B cell (primary cell): ENCODE measurements around the gene PCDHGA9. TPM values are rescaled to one million over a fixed set of nuclear protein-coding genes. Genes with fewer than 3 reads are reported as not detected.

Experiments
- ATAC-seq: fragments of 200-7000 bp; cut with Tn5 transposase; one replicate; pipeline ENCODE4 v1.10.0; 2021; ENCODE audit warnings: low read depth, mild to moderate bottlenecking, moderate number of reproducible peaks, moderate library complexity
- CTCF ChIA-PET: fragments of 350-600 bp; sonication (Branson Sonifier 250); formaldehyde crosslinking; loops from one replicate; lab custom pipeline; 2021; ENCODE audit warnings: antibody characterized with exemption, inconsistent platforms; lab: Charles Lee
- POLR2A ChIA-PET: fragments of 350-600 bp; sonication (Branson Sonifier 250); formaldehyde crosslinking; loops from one replicate; lab custom pipeline; 2021; ENCODE audit warnings: antibody characterized with exemption; lab: Charles Lee
- DNase-seq: peaks from one replicate; pipeline ENCODE4 v3.0.0; 2013
- H2AFZ ChIP-seq: 2 replicates; pipeline ENCODE4 v1.6.1; 2012; ENCODE audit warnings: mild to moderate bottlenecking, low read depth, low read length; ENCODE audit not compliant: insufficient read depth, poor library complexity, severe bottlenecking
- H3K27ac ChIP-seq, 2 donors: 1 replicate in 1 of 2; 2 replicates in 1 of 2; pipeline ENCODE4 v1.5.1; 2012 to 2013; ENCODE audit warnings: low read length in 2 of 2, mild to moderate bottlenecking in 2 of 2, moderate library complexity in 1 of 2
- H3K27me3 ChIP-seq, 4 experiments: fragments of 200-600 bp in 1 of 4; sonication (generic) in 1 of 4; replicated peaks in 1 of 4; 1 replicate in 2 of 4; 2 replicates in 2 of 4; pipeline versions ENCODE4 v1.6.1 to v1.7.0; 2013 to 2016; ENCODE audit warnings: low read length in 3 of 4, mild to moderate bottlenecking in 2 of 4, mixed read lengths in 1 of 4, moderate library complexity in 1 of 4; ENCODE audit not compliant: insufficient read depth in 4 of 4, control insufficient read depth in 3 of 4; ENCODE audit errors: control extremely low read depth in 1 of 4
- H3K36me3 ChIP-seq, 2 experiments: replicated peaks in 1 of 2; 1 replicate in 1 of 2; 2 replicates in 1 of 2; pipeline versions ENCODE4 v1.6.1 to v1.7.1; 2013; ENCODE audit warnings: low read length in 1 of 2; ENCODE audit not compliant: insufficient read depth in 2 of 2, control insufficient read depth in 1 of 2; ENCODE audit errors: control extremely low read depth in 1 of 2, extremely low read depth in 1 of 2
- H3K4me1 ChIP-seq, 2 donors: fragments of 200-600 bp in 1 of 2; sonication (generic) in 1 of 2; 1 replicate in 1 of 2; 2 replicates in 1 of 2; pipeline versions ENCODE4 v1.5.1 to v1.6.1; 2013 to 2017; ENCODE audit warnings: low read length in 2 of 2; ENCODE audit not compliant: control insufficient read depth in 2 of 2, insufficient read depth in 2 of 2
- H3K4me2 ChIP-seq: replicated peaks from 2 replicates; pipeline ENCODE3; 2012; ENCODE audit warnings: mild to moderate bottlenecking, low read depth, low read length; ENCODE audit not compliant: poor library complexity, severe bottlenecking
- H3K4me3 ChIP-seq, 5 experiments: fragments of 200-600 bp in 1 of 5; sonication (generic) in 1 of 5; 1 replicate in 3 of 5; 2 replicates in 2 of 5; pipeline versions ENCODE4 v1.5.1 to v1.7.0; 2011 to 2016; ENCODE audit warnings: low read length in 4 of 5, mild to moderate bottlenecking in 4 of 5, low read depth in 2 of 5, control low read depth in 1 of 5, moderate library complexity in 1 of 5; ENCODE audit not compliant: insufficient read depth in 1 of 5; ENCODE audit errors: control extremely low read depth in 1 of 5, extremely low read depth in 1 of 5
- H3K79me2 ChIP-seq: fragments of 200-600 bp; sonication (generic); one replicate; pipeline ENCODE4 v1.6.0; 2016; ENCODE audit warnings: low read length; ENCODE audit not compliant: control insufficient read depth, insufficient read depth
- H3K9ac ChIP-seq: fragments of 200-600 bp; sonication (generic); 2 replicates; pipeline ENCODE4 v1.6.1; 2017; ENCODE audit warnings: mild to moderate bottlenecking, low read length, moderate library complexity
- H3K9me3 ChIP-seq, 3 donors: one replicate each; pipeline versions ENCODE4 v1.6.1 to v1.7.1; 2013; ENCODE audit warnings: low read length in 2 of 3; ENCODE audit not compliant: control insufficient read depth in 2 of 3, insufficient read depth in 1 of 3; ENCODE audit errors: control extremely low read depth in 1 of 3
- H4K20me1 ChIP-seq: 2 replicates; pipeline ENCODE4 v1.6.0; 2012; ENCODE audit warnings: mild to moderate bottlenecking, low read length; ENCODE audit not compliant: insufficient read depth, control insufficient read depth, poor library complexity, severe bottlenecking
- H3K27ac Mint-ChIP-seq: one replicate; pipeline ENCODE4 v1.8.0; 2021; ENCODE audit warnings: mixed read lengths
- H3K27me3 Mint-ChIP-seq: one replicate; pipeline ENCODE4 v1.8.0; 2021; ENCODE audit warnings: mixed read lengths
- H3K4me1 Mint-ChIP-seq: one replicate; pipeline ENCODE4 v1.8.0; 2021; ENCODE audit warnings: mixed read lengths
- H3K4me3 Mint-ChIP-seq: one replicate; pipeline ENCODE4 v1.8.0; 2021; ENCODE audit warnings: mixed read lengths
- H3K9me3 Mint-ChIP-seq: one replicate; pipeline ENCODE4 v1.8.0; 2022; ENCODE audit warnings: mixed read lengths; ENCODE audit not compliant: insufficient read depth
- EZH2 ChIP-seq: IDR thresholded peaks from 2 replicates; pipeline ENCODE4 v1.6.1; 2012; ENCODE audit warnings: borderline replicate concordance, low read depth, mild to moderate bottlenecking, moderate library complexity, low read length; ENCODE audit not compliant: insufficient read depth, poor library complexity, severe bottlenecking
- WGBS: methylation state at CpG from one replicate; pipeline ENCODE4 v1.1.5; 2013; ENCODE audit warnings: missing lambda C conversion rate; ENCODE audit not compliant: insufficient coverage; 5-methylcytosine and 5-hydroxymethylcytosine counted together
- intact Hi-C: fragments of 100-400 bp; cut with micrococcal nuclease; formaldehyde crosslinking; loops from one replicate; pipeline ENCODE4 v1.10.0; 2022
- polyA plus RNA-seq: library from polyadenylated mRNA; depleted of rRNA; stranded (reverse); fragments of >200 nt; gene quantifications from 2 replicates; pipeline ENCODE4 v1.2.3, GENCODE V29; 2012
- total RNA-seq, 2 donors: library from RNA; stranded (reverse); fragments of 120-200 nt in 1 of 2; gene quantifications; 1 replicate in 1 of 2; 2 replicates in 1 of 2; pipeline versions ENCODE4 v1.2.3 to v1.2.4, GENCODE V29; 2013 to 2022
- TF ChIP-seq, protein P1 (sequence below): fragments of 200-600 bp; IDR thresholded peaks from one replicate; pipeline ENCODE4 v1.8.0; 2022; ENCODE audit warnings: antibody characterized with exemption, mild to moderate bottlenecking

PCDHGA9 gene
- total and polyA plus RNA-seq, 2 donors (not counting 1 experiment from before 2014, with no cell fraction given): 0.19 to 2.5 TPM

DNA sequence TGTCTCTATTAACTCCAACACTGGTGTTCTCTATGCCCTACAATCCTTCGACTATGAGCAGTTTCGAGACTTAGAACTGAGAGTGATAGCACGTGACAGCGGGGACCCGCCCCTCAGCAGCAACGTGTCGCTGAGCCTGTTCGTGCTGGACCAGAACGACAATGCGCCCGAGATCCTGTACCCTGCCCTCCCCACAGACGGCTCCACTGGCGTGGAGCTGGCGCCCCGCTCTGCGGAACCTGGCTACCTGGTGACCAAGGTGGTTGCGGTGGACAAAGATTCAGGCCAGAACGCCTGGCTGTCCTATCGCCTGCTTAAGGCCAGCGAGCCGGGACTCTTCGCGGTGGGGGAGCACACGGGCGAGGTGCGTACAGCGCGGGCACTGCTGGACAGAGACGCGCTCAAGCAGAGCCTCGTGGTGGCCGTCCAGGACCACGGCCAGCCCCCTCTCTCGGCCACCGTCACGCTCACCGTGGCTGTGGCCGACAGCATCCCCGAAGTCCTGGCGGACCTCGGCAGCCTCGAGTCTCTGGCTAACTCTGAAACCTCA lies 20.2 kb downstream of the PCDHGA9 start:
- ChIA-PET CTCF (interaction anchor here (2.6 to 3.4 kb wide), 3 partner anchors 8 to 136 kb away, joined by 23 to 32 read pairs (median 26); partner anchors contain the start of gene PCDHGA12), POLR2A (interaction anchor here (0.6 kb wide), 1 partner anchor 87 kb away, joined by 3 read pairs; no protein-coding TSS in a partner anchor)
- H3K4me2 ChIP-seq: no peak overlapping the region
- Mint-ChIP-seq H3K4me3 (no peak overlapping the region), H3K27me3 (peaks cover 59% of the 10 kb centered on the region), H3K27ac (no peak overlapping the region), H3K4me1 (peaks cover 14% of the 10 kb centered on the region), H3K9me3 (peaks cover 7% of the 10 kb centered on the region)
- peaks cover 10 to 12% of the 10 kb centered on the region in 2 donors for H3K4me1 ChIP-seq
- no peaks in the 10 kb centered on the region for H4K20me1 ChIP-seq
- H3K9ac ChIP-seq: no peak overlapping the region
- peaks cover 2 to 60% (median 49%) of the 10 kb centered on the region in 3 donors for H3K9me3 ChIP-seq
- H3K36me3 ChIP-seq: no peaks in the 10 kb centered on the region
- peaks cover 2 to 72% (median 60%) of the 10 kb centered on the region in 4 experiments for H3K27me3 ChIP-seq
- intact Hi-C loops: no loop called here
- H3K27ac ChIP-seq: no peak overlapping the region
- no peaks in the 10 kb centered on the region for H3K79me2 ChIP-seq
- no peak overlapping the region for H3K4me3 ChIP-seq
- DNase-seq (no peak), ATAC-seq (no peak)
- WGBS: 34% methylated on average over 42 of the region's 42 CpGs
- TF ChIP-seq EZH2: no peak
- TF ChIP-seq, protein P1, sequence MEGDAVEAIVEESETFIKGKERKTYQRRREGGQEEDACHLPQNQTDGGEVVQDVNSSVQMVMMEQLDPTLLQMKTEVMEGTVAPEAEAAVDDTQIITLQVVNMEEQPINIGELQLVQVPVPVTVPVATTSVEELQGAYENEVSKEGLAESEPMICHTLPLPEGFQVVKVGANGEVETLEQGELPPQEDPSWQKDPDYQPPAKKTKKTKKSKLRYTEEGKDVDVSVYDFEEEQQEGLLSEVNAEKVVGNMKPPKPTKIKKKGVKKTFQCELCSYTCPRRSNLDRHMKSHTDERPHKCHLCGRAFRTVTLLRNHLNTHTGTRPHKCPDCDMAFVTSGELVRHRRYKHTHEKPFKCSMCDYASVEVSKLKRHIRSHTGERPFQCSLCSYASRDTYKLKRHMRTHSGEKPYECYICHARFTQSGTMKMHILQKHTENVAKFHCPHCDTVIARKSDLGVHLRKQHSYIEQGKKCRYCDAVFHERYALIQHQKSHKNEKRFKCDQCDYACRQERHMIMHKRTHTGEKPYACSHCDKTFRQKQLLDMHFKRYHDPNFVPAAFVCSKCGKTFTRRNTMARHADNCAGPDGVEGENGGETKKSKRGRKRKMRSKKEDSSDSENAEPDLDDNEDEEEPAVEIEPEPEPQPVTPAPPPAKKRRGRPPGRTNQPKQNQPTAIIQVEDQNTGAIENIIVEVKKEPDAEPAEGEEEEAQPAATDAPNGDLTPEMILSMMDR: no peak
- H2AFZ ChIP-seq: no peak overlapping the region

GRCh38 chr5:141427783-141428426 lies 25.3 kb downstream of the PCDHGA9 start:
- CTCF ChIA-PET: interaction anchor here (0.7 to 4.4 kb wide), 7 partner anchors 15 to 140 kb away, joined by 3 to 68 read pairs (median 3); partner anchors contain the start of genes PCDHGA10 and PCDHGB3
- intact Hi-C loops: no loop called here

More at GRCh38 chr5:141427783-141428426, 25.3 kb downstream of the PCDHGA9 start:
- Mint-ChIP-seq H3K4me1 (peaks cover 7% of the 10 kb centered on the region), H3K27ac (no peak overlapping the region), H3K4me3 (no peak overlapping the region), H3K27me3 (peaks cover 49% of the 10 kb centered on the region), H3K9me3 (peaks cover 4% of the 10 kb centered on the region)
- POLR2A ChIA-PET: no interaction called here
- H3K4me3 ChIP-seq: no peak overlapping the region
- H3K27me3 ChIP-seq: peaks cover 0 to 55% (median 41%) of the 10 kb centered on the region in 4 experiments
- H3K4me2 ChIP-seq: no peak overlapping the region
- H2AFZ ChIP-seq: no peak overlapping the region
- H3K9ac ChIP-seq: no peak overlapping the region
- ATAC-seq (no peak), DNase-seq (no peak)
- H3K27ac ChIP-seq: no peak overlapping the region
- no peaks in the 10 kb centered on the region for H4K20me1 ChIP-seq
- TF ChIP-seq, protein P1: no peak
- no peak for TF ChIP-seq EZH2
- H3K4me1 ChIP-seq: peaks cover 15 to 17% of the 10 kb centered on the region in 2 donors
- WGBS: 64% methylated on average over 53 of the region's 53 CpGs
- H3K36me3 ChIP-seq: no peaks in the 10 kb centered on the region
- H3K79me2 ChIP-seq: no peaks in the 10 kb centered on the region
- peaks cover 0 to 54% (median 27%) of the 10 kb centered on the region in 3 donors for H3K9me3 ChIP-seq
